ENCODE measurements around the gene TNFAIP3. TPM values are rescaled to one million over a fixed set of nuclear protein-coding genes. Genes with fewer than 3 reads are reported as not detected.

TNFAIP3 gene
- total RNA-seq, 1 donor from 2014 or later: 16.8 TPM

DNA sequence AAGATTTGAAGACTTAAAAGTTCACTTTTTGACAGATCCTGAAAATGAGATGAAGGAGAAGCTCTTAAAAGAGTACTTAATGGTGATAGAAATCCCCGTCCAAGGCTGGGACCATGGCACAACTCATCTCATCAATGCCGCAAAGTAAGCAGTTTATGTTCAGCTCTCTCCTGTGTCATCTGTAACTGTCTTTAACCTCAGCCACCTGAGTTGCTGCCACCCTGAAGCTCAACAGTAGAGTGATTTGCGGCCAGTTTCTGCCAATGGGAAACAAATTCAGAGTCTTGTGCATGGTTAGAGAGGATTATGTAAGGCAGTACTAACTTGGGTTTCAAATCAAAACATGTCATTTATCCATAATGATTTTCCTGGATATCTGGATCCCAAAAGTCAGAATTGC, 10.1 kb downstream of the TNFAIP3 start:
- Mint-ChIP-seq H3K36me3 (ENCODE audit: low read depth, unreplicated experiment) (peaks cover 23% of the 10 kb centered on the region), H3K4me3 (ENCODE audit: unreplicated experiment) (no peak overlapping the region), H3K9me3 (ENCODE audit: unreplicated experiment) (no peaks in the 10 kb centered on the region), H3K27me3 (ENCODE audit: low read depth, unreplicated experiment) (no peaks in the 10 kb centered on the region), H3K27ac (ENCODE audit: unreplicated experiment) (no peak overlapping the region), H3K4me1 (ENCODE audit: low read depth, unreplicated experiment) (peaks cover 27% of the 10 kb centered on the region)
- TF ChIP-seq CTCF (IDR thresholded peaks at IDR 0.05; ENCODE audit: insufficient read depth, low read depth, low read length): no peak
- TF ChIP-seq EZH2 (IDR thresholded peaks at IDR 0.05; ENCODE audit: insufficient read depth, low read length): no peak
- H3K79me2 ChIP-seq (ENCODE audit: insufficient read depth, low read length): peaks cover 4% of the 10 kb centered on the region
- peaks cover 12% of the 10 kb centered on the region for H3K4me1 ChIP-seq (ENCODE audit: insufficient read depth, low read length)
- H3K9ac ChIP-seq (ENCODE audit: low read length): no peak overlapping the region
- no peaks in the 10 kb centered on the region for H4K20me1 ChIP-seq (ENCODE audit: insufficient read depth, low read length)
- H3K4me2 ChIP-seq (ENCODE audit: low read length): no peak overlapping the region
- H3K4me3 ChIP-seq (ENCODE audit: insufficient read depth, low read depth, low read length): no peak overlapping the region
- FAIRE-seq: no peak
- DNase-seq (ENCODE audit: low read depth): no peak
- peaks cover 60% of the 10 kb centered on the region for H3K36me3 ChIP-seq (ENCODE audit: insufficient read depth, low read length)
- no peak overlapping the region for H2AFZ ChIP-seq (ENCODE audit: low read depth, low read length)
- H3K9me3 ChIP-seq (ENCODE audit: insufficient read depth, low read depth, low read length): no peaks in the 10 kb centered on the region
- no peak overlapping the region for H3K27ac ChIP-seq (ENCODE audit: low read depth, low read length)
- H3K27me3 ChIP-seq (ENCODE audit: insufficient read depth, low read length): no peaks in the 10 kb centered on the region

DNA sequence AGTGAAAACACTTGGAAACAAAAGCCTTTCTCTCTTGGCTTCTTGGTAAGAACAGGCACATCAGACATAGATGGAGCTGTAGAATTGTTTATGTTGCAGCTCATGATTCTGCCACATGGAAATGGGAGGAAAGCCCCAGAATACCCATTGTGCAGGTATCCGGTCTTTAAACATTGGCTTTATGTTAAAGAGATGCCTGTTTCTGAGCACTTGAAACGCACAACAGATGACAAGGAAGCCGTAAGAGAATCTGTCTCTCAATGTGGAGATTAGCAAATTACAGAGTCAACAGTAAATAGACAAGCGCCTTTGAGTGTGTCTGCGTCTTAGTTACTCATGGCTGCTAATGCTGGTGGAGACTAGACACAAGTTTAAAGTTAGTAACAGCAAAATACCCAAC, 10.5 kb downstream of the TNFAIP3 start:
- Histone ChIP-seq H3K27me3 (ENCODE audit: insufficient read depth, low read length) (no peaks in the 10 kb centered on the region), H3K9me3 (ENCODE audit: insufficient read depth, low read depth, low read length) (no peaks in the 10 kb centered on the region), H3K79me2 (ENCODE audit: insufficient read depth, low read length) (peaks cover 4% of the 10 kb centered on the region), H2AFZ (ENCODE audit: low read depth, low read length) (no peak overlapping the region), H3K9ac (ENCODE audit: low read length) (no peak overlapping the region), H3K4me2 (ENCODE audit: low read length) (no peak overlapping the region), H3K4me3 (ENCODE audit: insufficient read depth, low read depth, low read length) (no peak overlapping the region), H3K36me3 (ENCODE audit: insufficient read depth, low read length) (peaks cover 64% of the 10 kb centered on the region), H4K20me1 (ENCODE audit: insufficient read depth, low read length) (peaks cover 3% of the 10 kb centered on the region), H3K27ac (ENCODE audit: low read depth, low read length) (no peak overlapping the region), H3K4me1 (ENCODE audit: insufficient read depth, low read length) (peaks cover 7% of the 10 kb centered on the region)
- H3K36me3 Mint-ChIP-seq (ENCODE audit: low read depth, unreplicated experiment): peaks cover 25% of the 10 kb centered on the region
- H3K9me3 Mint-ChIP-seq (ENCODE audit: unreplicated experiment): no peaks in the 10 kb centered on the region
- no peak for DNase-seq (ENCODE audit: low read depth)
- H3K27me3 Mint-ChIP-seq (ENCODE audit: low read depth, unreplicated experiment): no peaks in the 10 kb centered on the region
- FAIRE-seq: no peak
- no peak overlapping the region for H3K4me3 Mint-ChIP-seq (ENCODE audit: unreplicated experiment)
- H3K4me1 Mint-ChIP-seq (ENCODE audit: low read depth, unreplicated experiment): peaks cover 27% of the 10 kb centered on the region
- H3K27ac Mint-ChIP-seq (ENCODE audit: unreplicated experiment): no peak overlapping the region
- TF ChIP-seq CTCF (IDR thresholded peaks at IDR 0.05; ENCODE audit: insufficient read depth, low read depth, low read length) (no peak), EZH2 (IDR thresholded peaks at IDR 0.05; ENCODE audit: insufficient read depth, low read length) (no peak)

GRCh38 chr6:137878029-137878428, 11.0 kb downstream of the TNFAIP3 start:
- H3K4me3 Mint-ChIP-seq (ENCODE audit: unreplicated experiment): no peak overlapping the region

More at GRCh38 chr6:137878029-137878428, 11.0 kb downstream of the TNFAIP3 start:
- Histone ChIP-seq H3K27me3 (ENCODE audit: insufficient read depth, low read length) (no peaks in the 10 kb centered on the region), H3K79me2 (ENCODE audit: insufficient read depth, low read length) (peaks cover 4% of the 10 kb centered on the region), H3K4me2 (ENCODE audit: low read length) (no peak overlapping the region), H3K27ac (ENCODE audit: low read depth, low read length) (no peak overlapping the region), H3K4me3 (ENCODE audit: insufficient read depth, low read depth, low read length) (no peak overlapping the region), H4K20me1 (ENCODE audit: insufficient read depth, low read length) (peaks cover 4% of the 10 kb centered on the region), H3K36me3 (ENCODE audit: insufficient read depth, low read length) (peaks cover 66% of the 10 kb centered on the region), H2AFZ (ENCODE audit: low read depth, low read length) (no peak overlapping the region), H3K9ac (ENCODE audit: low read length) (no peak overlapping the region), H3K9me3 (ENCODE audit: insufficient read depth, low read depth, low read length) (no peaks in the 10 kb centered on the region), H3K4me1 (ENCODE audit: insufficient read depth, low read length) (peaks cover 4% of the 10 kb centered on the region)
- Mint-ChIP-seq H3K9me3 (ENCODE audit: unreplicated experiment) (no peaks in the 10 kb centered on the region), H3K27me3 (ENCODE audit: low read depth, unreplicated experiment) (no peaks in the 10 kb centered on the region), H3K4me1 (ENCODE audit: low read depth, unreplicated experiment) (peaks cover 23% of the 10 kb centered on the region), H3K36me3 (ENCODE audit: low read depth, unreplicated experiment) (peaks cover 25% of the 10 kb centered on the region), H3K27ac (ENCODE audit: unreplicated experiment) (no peak overlapping the region)
- TF ChIP-seq EZH2 (IDR thresholded peaks at IDR 0.05; ENCODE audit: insufficient read depth, low read length) (no peak), CTCF (IDR thresholded peaks at IDR 0.05; ENCODE audit: insufficient read depth, low read depth, low read length) (no peak)
- FAIRE-seq (no peak), DNase-seq (ENCODE audit: low read depth) (no peak)

All from astrocyte (in vitro differentiated cells and primary cell).